KMS-11 (cell line): ENCODE measurements around the gene PRDM10.

ENCODE experiments used
- H2AFZ ChIP-seq: fragments of 200-600 bp; sonication (generic); 2 replicates; pipeline ENCODE4 v1.6.1; 2016; ENCODE audit warnings: antibody characterized with exemption, mixed run types, low read depth
- H3K27ac ChIP-seq: fragments of 200-600 bp; sonication (generic); 2 replicates; pipeline ENCODE4 v1.6.1; 2016; ENCODE audit warnings: mild to moderate bottlenecking, mixed run types
- H3K27me3 ChIP-seq: fragments of 200-600 bp; sonication (generic); 2 replicates; pipeline ENCODE4 v1.6.1; 2017; ENCODE audit warnings: mild to moderate bottlenecking, low read depth, mixed run types, moderate library complexity; ENCODE audit not compliant: insufficient read depth
- H3K36me3 ChIP-seq: fragments of 200-600 bp; sonication (generic); 2 replicates; pipeline ENCODE4 v1.6.1; 2017; ENCODE audit warnings: mild to moderate bottlenecking, mixed run types; ENCODE audit not compliant: insufficient read depth
- H3K4me1 ChIP-seq: fragments of 200-600 bp; sonication (generic); 2 replicates; pipeline ENCODE4 v1.6.1; 2016; ENCODE audit warnings: mild to moderate bottlenecking, low read depth, mixed run types; ENCODE audit not compliant: poor library complexity, severe bottlenecking
- H3K4me2 ChIP-seq: fragments of 200-600 bp; sonication (generic); 2 replicates; pipeline ENCODE4 v1.7.0; 2016; ENCODE audit warnings: mild to moderate bottlenecking, mixed run types
- H3K4me3 ChIP-seq: fragments of 200-600 bp; sonication (generic); IDR thresholded peaks from 2 replicates; pipeline ENCODE4 v1.6.1; 2017; ENCODE audit warnings: low read depth, low read length, mixed read lengths; ENCODE audit not compliant: insufficient read depth
- H3K79me2 ChIP-seq: fragments of 200-600 bp; sonication (generic); 2 replicates; pipeline ENCODE4 v1.6.1; 2016; ENCODE audit warnings: low read depth, mixed run types; ENCODE audit not compliant: insufficient read depth
- H3K9ac ChIP-seq: fragments of 200-600 bp; sonication (generic); 2 replicates; pipeline ENCODE4 v1.6.1; 2016; ENCODE audit warnings: mild to moderate bottlenecking, mixed run types
- H4K20me1 ChIP-seq: fragments of 200-600 bp; sonication (generic); 2 replicates; pipeline ENCODE4 v1.6.1; 2016; ENCODE audit warnings: mild to moderate bottlenecking, mixed run types; ENCODE audit not compliant: insufficient read depth
- TF ChIP-seq, protein P1 (sequence below): fragments of 200-600 bp; sonication (generic); conservative IDR thresholded peaks from 2 replicates; pipeline ENCODE4 v1.6.1; 2017; ENCODE audit warnings: low read depth, mild to moderate bottlenecking, antibody characterized with exemption, low read length, moderate library complexity, mixed read lengths

PRDM10 gene

DNA sequence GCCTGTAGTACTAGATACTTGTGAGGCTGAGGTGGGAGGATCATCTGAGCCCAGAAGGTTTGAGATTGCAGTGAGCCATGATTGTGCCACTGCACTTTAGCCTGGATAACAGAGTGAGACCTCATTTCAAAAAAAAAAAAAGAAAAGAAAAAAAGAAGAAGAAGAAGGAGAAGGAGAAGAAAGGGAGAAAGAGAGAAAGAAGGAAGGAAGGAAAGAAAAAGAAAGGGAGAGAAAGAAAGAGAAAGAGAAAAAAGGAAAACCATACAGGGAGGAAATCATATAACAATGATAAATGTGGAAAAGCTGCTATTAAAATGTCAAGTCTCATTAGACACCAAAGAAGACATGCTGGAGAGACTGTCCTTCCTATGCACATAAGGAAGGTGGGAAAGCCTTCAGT, 5.7 kb upstream of the PRDM10 start:
- Histone ChIP-seq H3K4me1 (peaks cover 6% of the 10 kb centered on the region), H3K27ac (no peak overlapping the region), H3K79me2 (no peaks in the 10 kb centered on the region), H3K9ac (no peak overlapping the region), H3K4me3 (no peak overlapping the region), H3K27me3 (no peaks in the 10 kb centered on the region), H2AFZ (no peak overlapping the region), H4K20me1 (no peaks in the 10 kb centered on the region), H3K4me2 (no peak overlapping the region), H3K36me3 (no peaks in the 10 kb centered on the region)
- TF ChIP-seq, protein P1, sequence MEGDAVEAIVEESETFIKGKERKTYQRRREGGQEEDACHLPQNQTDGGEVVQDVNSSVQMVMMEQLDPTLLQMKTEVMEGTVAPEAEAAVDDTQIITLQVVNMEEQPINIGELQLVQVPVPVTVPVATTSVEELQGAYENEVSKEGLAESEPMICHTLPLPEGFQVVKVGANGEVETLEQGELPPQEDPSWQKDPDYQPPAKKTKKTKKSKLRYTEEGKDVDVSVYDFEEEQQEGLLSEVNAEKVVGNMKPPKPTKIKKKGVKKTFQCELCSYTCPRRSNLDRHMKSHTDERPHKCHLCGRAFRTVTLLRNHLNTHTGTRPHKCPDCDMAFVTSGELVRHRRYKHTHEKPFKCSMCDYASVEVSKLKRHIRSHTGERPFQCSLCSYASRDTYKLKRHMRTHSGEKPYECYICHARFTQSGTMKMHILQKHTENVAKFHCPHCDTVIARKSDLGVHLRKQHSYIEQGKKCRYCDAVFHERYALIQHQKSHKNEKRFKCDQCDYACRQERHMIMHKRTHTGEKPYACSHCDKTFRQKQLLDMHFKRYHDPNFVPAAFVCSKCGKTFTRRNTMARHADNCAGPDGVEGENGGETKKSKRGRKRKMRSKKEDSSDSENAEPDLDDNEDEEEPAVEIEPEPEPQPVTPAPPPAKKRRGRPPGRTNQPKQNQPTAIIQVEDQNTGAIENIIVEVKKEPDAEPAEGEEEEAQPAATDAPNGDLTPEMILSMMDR: no peak

DNA sequence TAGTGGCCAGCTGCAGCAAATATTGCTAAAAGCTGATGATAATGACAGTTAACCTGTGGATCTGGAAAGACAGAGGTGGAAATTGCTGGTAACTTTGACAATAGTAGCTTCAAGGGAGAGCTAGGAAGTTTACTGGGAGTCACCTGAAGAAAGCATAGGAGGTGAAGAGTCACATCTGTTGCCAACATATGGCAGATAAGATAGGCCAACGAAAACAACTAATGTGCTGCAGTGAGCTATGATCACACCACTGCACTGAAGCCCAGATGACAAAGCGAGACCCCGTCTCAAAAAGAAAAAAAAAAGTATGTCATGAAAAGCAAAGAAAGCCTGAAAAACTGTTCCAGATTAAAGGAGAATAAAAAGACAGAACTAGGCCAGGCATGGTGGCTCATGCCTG, 4.3 kb upstream of the PRDM10 start:
- H3K4me2 ChIP-seq: no peak overlapping the region
- H4K20me1 ChIP-seq: no peaks in the 10 kb centered on the region
- TF ChIP-seq, protein P1: no peak
- H2AFZ ChIP-seq: no peak overlapping the region
- no peak overlapping the region for H3K27ac ChIP-seq
- H3K27me3 ChIP-seq: no peaks in the 10 kb centered on the region
- H3K79me2 ChIP-seq: no peaks in the 10 kb centered on the region
- no peak overlapping the region for H3K9ac ChIP-seq
- no peak overlapping the region for H3K4me3 ChIP-seq
- peaks cover 6% of the 10 kb centered on the region for H3K4me1 ChIP-seq
- H3K36me3 ChIP-seq: no peaks in the 10 kb centered on the region

DNA sequence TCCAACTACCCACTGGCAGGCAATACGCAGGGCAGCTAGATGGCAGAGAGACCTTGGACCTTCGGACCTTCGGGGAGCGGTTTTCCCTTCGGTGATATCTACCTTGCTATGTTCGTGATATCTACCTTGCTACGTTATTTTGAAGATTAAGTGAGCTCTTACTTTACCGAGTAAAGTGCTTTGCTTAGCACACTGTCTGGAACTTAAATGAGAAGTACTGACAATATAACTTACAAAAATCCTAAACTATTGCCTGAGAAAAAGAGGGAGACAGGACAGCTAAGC, 1.0 kb upstream of the PRDM10 start:
- TF ChIP-seq, protein P1: no peak
- H3K9ac ChIP-seq: peak overlapping the region; percentile 99
- no peaks in the 10 kb centered on the region for H4K20me1 ChIP-seq
- peaks cover 16% of the 10 kb centered on the region for H3K79me2 ChIP-seq
- no peaks in the 10 kb centered on the region for H3K27me3 ChIP-seq
- H3K4me2 ChIP-seq: peak overlapping the region; percentile 85
- no peaks in the 10 kb centered on the region for H3K36me3 ChIP-seq
- peaks cover 11% of the 10 kb centered on the region for H3K4me1 ChIP-seq
- peak overlapping the region; percentile 83 for H2AFZ ChIP-seq
- H3K4me3 ChIP-seq: no peak overlapping the region
- H3K27ac ChIP-seq: peak overlapping the region; percentile 99

DNA sequence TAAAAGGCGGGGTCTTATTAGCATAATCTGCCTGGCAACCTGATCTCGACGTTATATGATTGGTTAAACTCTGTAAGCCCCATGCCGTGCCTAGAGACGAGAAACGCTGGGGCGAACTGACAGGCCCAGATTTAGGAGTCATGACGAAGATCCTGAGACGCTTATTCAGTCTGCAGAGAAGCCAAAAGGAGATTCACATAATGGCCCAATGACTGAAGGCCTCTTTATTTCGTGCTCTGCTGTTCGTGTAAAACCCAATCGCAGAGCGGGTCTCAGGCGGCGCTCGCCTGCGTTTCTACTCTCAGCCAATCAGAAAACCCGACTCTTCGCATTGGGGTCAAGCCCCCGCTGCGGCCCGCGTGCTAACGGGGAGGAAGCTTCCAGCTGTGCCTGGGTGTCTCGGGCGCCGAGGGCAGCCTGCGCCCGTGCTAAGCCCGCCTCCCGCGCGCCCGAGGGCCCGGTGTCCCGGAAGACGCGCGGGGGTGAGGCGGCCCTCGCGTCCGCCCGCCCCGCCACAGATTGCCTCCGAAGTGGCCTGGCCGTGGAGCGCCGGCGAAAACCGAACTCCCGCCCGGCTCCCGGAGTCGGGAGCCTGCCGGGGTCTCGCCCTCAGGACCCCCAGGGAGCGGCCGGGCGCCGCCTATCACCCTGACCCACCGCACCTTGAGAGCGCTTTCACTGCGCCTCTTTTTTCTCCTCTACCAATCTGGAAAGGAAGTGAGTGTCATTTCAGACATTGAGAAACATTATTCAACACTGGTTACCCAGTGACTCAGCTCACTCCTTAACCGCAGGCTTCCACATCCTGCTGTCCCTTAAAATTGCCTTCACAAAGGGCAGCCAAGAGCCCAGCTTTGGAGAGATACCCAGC, 446 bp upstream of the PRDM10 start:
- H3K4me1 ChIP-seq: peaks cover 11% of the 10 kb centered on the region
- H4K20me1 ChIP-seq: no peaks in the 10 kb centered on the region
- H3K4me2 ChIP-seq: peak overlapping the region; percentile 85
- H3K36me3 ChIP-seq: no peaks in the 10 kb centered on the region
- TF ChIP-seq, protein P1: no peak
- H3K9ac ChIP-seq: peak overlapping the region; percentile 99
- no peaks in the 10 kb centered on the region for H3K27me3 ChIP-seq
- peaks cover 16% of the 10 kb centered on the region for H3K79me2 ChIP-seq
- no peak overlapping the region for H3K4me3 ChIP-seq
- peak overlapping the region; percentile 83 for H2AFZ ChIP-seq
- peak overlapping the region; percentile 99 for H3K27ac ChIP-seq
